Lower leg skin (tissue), 4 donors: ENCODE data around the gene TAOK3. TPM values are rescaled to one million over a fixed set of nuclear protein-coding genes. Genes with fewer than 3 reads are reported as not detected.

Experiments used
- DNase-seq, 2 donors: peaks; one replicate each; pipeline ENCODE4 v3.0.0-alpha.2; 2019; ENCODE audit warnings: low spot score in 2 of 2
- H3K4me3 ChIP-seq: fragments of 200-600 bp; sonication (generic); 2 replicates; pipeline ENCODE4 v1.5.1; 2017; ENCODE audit warnings: mild to moderate bottlenecking, low read depth; ENCODE audit not compliant: poor library complexity, severe bottlenecking
- POLR2A ChIP-seq, 2 donors: fragments of 450-650 bp; IDR thresholded peaks; one replicate each; pipeline ENCODE4 v1.6.1; 2016 to 2017; ENCODE audit warnings: antibody characterized with exemption in 2 of 2, mild to moderate bottlenecking in 1 of 2, moderate library complexity in 1 of 2
- WGBS, 2 donors: methylation state at CpG; one replicate each; pipeline ENCODE4 v1.1.5; 2018; 5-methylcytosine and 5-hydroxymethylcytosine counted together
- intact Hi-C: fragments of 100-400 bp; cut with DNase I; formaldehyde crosslinking; loops from one replicate; pipeline ENCODE4 v1.15.0; 2023; ENCODE audit warnings: low total_unique reads
- total RNA-seq, 4 donors: library from RNA; depleted of rRNA; stranded (reverse); fragments of >200 nt; gene quantifications; one replicate each; pipeline ENCODE4 v1.1.0, GENCODE V29; 2016
- TF ChIP-seq, protein P1 (sequence below), 3 donors: fragments of 450-650 bp; IDR thresholded peaks; one replicate each; pipeline ENCODE4 v1.5.1; 2016; ENCODE audit warnings: antibody characterized with exemption in 3 of 3, mild to moderate bottlenecking in 3 of 3, moderate library complexity in 2 of 3

Gene TAOK3
- total RNA-seq, 4 donors from 2014 or later, result 15.7 to 46.6 (median 24.7) TPM

DNA sequence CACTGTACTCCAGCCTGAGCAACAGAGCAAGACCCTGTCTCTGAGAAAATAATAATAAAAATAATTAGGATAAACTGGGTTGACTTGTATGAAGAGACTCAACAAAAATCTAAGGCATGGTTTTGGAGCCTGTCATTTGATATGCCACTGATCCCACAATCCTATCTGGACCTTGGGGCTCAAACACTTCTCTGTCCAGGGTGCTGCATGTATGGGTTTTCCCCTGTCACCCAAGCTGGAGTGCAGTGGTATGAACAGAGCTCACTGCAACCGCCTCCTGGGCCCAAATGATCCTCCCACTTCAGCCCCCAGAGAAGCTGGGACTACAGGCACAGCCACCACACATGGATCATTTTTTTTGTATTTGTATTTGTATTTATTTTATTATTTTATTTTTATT, 263.6 kb downstream of the TAOK3 start:
- TF ChIP-seq POLR2A (IDR thresholded peaks at IDR 0.05), result no peak
- TF ChIP-seq, protein P1, sequence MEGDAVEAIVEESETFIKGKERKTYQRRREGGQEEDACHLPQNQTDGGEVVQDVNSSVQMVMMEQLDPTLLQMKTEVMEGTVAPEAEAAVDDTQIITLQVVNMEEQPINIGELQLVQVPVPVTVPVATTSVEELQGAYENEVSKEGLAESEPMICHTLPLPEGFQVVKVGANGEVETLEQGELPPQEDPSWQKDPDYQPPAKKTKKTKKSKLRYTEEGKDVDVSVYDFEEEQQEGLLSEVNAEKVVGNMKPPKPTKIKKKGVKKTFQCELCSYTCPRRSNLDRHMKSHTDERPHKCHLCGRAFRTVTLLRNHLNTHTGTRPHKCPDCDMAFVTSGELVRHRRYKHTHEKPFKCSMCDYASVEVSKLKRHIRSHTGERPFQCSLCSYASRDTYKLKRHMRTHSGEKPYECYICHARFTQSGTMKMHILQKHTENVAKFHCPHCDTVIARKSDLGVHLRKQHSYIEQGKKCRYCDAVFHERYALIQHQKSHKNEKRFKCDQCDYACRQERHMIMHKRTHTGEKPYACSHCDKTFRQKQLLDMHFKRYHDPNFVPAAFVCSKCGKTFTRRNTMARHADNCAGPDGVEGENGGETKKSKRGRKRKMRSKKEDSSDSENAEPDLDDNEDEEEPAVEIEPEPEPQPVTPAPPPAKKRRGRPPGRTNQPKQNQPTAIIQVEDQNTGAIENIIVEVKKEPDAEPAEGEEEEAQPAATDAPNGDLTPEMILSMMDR (IDR thresholded peaks at IDR 0.05), result no peak
- 91 to 92% methylated on average over 1 of the region's 1 CpG for WGBS, 2 donors
- no peak for DNase-seq
- intact Hi-C loops, result no loop called here
- no peak overlapping the region for H3K4me3 ChIP-seq

DNA sequence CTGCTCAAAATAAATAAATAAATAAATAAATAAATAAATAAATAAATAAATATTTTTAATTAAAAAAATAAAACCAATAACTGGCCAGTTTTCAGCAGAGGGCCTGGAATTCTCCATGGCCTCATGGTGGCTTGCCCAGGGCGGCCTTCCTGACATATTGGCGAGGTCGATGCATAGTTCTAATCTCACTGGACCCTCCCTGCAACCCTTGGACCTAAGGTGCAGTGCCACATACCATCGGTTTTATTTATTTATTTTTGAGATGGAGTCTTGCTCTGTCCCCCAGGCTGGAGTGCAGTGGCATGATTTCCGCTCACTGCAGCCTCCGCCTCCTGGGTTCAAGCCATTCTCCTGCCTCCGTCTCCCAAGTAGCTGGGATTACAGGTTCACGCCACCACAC, 265.0 kb downstream of the TAOK3 start:
- 95% methylated on average over 8 of the region's 8 CpGs for WGBS, 2 donors
- TF ChIP-seq, protein P1 (IDR thresholded peaks at IDR 0.05), result no peak
- no peak for TF ChIP-seq POLR2A (IDR thresholded peaks at IDR 0.05)
- DNase-seq, result no peak
- H3K4me3 ChIP-seq, result no peak overlapping the region
- intact Hi-C loops, result no loop called here

DNA sequence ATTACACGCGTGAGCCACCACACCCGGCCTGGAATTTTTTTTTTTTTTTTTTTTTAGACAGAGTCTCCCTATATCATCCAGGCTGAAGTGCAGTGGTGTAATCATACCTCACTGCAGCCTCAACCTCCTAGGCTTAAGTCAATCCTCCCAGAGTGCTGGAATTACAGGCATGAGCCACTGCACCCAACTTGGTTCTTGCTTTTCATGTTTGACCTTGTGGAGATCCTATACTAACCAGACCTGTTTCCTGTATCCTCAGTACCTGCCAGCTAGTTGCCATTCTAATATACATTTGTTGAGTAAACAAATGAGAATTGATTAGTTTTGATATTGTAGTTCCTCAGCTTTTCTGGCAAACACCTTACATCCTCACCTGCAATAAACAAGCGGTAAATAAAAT, 265.7 kb downstream of the TAOK3 start:
- DNase-seq, result no peak
- intact Hi-C loops, result no loop called here
- 54 to 66% methylated on average over 4 of the region's 4 CpGs for WGBS, 2 donors

DNA sequence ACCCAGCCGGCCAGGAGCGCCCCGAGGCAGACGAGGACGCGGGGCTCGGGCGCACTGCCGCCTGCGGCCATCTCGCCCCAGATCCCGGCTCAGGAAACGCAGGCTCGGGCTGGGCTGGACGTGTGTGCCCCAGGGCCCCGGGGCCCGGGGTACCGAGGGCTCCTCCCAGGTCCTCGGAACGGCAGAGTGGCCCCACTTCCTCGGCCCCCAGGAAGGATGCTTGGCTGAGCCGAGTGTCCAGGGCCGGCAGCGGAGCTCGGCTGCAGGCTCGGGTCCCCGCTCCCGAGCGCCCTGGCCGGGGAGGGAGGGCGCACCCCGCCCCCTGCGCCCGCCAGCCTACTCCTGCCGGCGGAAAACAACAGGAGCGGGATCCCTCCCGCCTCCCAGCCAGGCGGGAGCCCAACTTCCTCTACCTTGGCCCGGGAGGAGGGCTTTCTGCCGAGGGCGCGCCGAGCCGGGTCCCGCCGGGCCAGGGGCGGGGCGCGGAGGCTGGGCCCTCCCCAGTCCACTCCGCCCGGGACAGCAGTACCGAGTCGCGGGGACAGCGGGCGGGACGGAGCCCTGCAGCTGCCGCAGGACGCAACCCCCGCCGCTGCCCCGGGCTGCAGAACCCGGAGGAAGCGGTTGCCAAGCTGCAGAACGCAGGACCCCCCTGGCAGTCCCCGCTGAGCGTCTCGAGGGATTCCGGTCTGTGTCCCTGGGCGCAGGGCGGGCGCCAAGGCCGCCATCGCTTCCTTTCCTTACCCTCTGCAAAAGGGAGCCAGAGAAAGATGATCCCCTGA, 268.9 kb downstream of the TAOK3 start, which contains the start of gene VSIG10:
VSIG10 (minus strand) TSS at position 411 of the 782 bp plus-strand sequence; CDS start at position 71, 340 bp downstream.
- WGBS, 2 donors, result 0% methylated on average over 10 to 46 of the region's 75 CpGs
- intact Hi-C loops, result no loop called here
- H3K4me3 ChIP-seq, result peak within 1 kb of the TSS; percentile 43
- peak; percentile 50 to 93 for DNase-seq
- TF ChIP-seq, protein P1 (IDR thresholded peaks at IDR 0.05), result no peak
- no peak for TF ChIP-seq POLR2A (IDR thresholded peaks at IDR 0.05)

More for the DNA sequence above, 265.7 kb downstream of the TAOK3 start:
- TF ChIP-seq, protein P1 (IDR thresholded peaks at IDR 0.05), result no peak
- no peak for TF ChIP-seq POLR2A (IDR thresholded peaks at IDR 0.05)
- H3K4me3 ChIP-seq, result no peak overlapping the region

DNA sequence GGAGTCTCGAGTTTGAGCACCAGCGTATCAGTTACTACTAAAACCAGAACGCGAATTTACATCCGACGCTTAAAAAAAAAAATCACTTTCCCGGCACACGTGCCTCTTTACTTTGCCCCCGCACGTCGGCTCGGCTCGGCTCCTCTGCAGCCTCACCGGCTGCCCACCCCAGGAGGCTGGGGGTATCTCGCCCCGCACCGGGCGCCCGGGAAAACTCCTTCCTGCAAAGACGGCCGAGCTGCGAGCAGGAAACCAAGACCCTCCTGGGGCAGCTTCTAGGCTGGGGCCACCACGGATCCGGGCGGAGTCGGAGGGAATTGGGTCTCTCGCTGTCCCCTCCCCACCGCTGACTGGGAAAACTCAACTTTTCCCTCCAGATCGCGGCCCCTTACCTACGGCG, 269.5 kb downstream of the TAOK3 start:
- WGBS, 2 donors, result 0% methylated on average over 31 to 32 of the region's 32 CpGs
- TF ChIP-seq, protein P1 (IDR thresholded peaks at IDR 0.05), result no peak
- no peak for TF ChIP-seq POLR2A (IDR thresholded peaks at IDR 0.05)

More for the DNA sequence above, 269.5 kb downstream of the TAOK3 start:
- H3K4me3 ChIP-seq, result peak overlapping the region; percentile 43
- peak in 1 of 2 donors; percentile 88 for DNase-seq
- intact Hi-C loops, result no loop called here
